GM21367 (cell line): Measurements from ENCODE around the gene LHFPL3.
"Not testable (repeated sequence)": the region's sequence is repeated elsewhere in the genome, so short reads cannot be mapped to it uniquely, and the experiment has no call there.

Experiments
- ATAC-seq: cut with Tn5 transposase; IDR thresholded peaks from one replicate; pipeline ENCODE4 v1.9.1; 2021; ENCODE audit not compliant: unreplicated experiment

LHFPL3 gene

DNA sequence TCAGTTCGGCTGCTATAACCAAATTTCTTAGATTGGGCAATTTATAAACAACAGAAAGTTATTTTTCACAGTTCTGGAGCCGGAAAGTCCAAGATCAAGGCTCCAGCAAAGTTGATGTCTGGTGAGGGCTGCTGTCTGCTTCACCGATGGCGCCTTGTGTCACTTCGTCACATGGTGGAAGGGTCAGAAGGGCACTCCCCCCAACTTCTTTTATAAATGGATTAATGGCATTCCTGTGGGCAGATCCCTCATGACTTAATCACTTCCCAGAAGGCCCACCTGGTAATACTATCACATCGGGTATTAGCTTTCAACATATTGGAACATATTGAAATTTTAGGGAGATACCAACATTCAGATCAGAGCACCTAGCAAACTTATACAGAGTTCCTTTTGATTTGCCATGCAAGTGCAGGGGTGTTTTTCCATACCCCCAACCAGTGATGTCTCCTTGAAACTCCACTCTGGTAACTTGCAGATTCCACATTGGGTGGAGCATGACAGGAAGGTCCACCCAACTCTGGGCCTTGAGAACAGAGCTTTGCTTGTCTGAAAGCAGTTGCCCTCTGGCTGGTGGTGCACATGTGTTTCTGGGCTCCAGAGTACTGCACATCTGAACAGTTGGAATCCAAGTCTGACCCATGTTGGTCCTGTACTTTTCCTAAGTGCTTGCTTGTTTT, 600.5 kb downstream of the LHFPL3 start:
- no peak for ATAC-seq

DNA sequence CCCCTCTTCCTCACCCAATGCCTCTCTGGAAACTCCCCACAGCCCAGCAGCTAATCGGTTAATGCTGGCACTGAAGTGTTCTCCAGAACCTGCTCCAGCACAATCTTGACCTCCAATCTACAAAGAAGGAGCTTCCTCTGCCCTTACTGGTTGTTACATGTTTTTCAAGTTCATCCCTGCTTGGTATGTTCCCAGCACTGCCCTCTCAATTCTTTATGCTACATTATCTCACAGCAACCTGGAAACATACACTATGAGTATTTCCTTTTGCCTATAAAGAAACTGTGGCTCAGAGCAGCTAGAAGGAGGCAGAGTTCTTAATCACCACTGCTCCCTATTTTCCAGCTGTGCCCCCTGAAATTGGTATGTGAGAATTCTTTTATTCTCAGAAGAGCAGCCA, 601.5 kb downstream of the LHFPL3 start:
- ATAC-seq = no peak

DNA sequence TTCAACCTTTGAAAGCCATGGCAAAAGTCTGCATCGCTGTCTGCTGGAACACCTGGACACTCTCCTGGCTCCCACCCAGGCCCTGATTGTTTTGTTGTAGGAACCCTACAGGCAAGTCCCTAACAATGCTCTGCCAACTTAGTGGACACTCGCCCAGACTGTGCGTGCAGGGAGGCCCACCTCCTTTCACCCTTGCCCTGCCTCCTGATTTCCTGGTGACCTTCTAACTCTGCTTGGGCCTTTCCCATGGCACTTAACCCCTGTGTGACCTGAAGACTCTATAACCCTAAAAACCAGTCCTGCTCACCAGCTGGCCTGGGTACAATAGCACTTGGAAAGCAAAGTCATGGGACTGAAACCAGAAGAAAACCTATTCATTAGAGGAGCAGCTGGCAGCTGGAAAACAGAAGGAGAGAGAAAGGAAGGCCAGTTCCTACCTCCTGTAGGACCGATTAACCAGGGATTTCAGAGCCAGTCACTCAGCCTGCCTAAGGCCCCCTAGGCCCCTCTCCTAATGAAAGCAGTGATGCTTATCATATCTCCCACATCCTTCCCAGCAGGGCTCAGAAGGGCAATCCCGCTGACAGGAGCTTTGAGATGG, 602.9 kb downstream of the LHFPL3 start:
- ATAC-seq = no peak

DNA sequence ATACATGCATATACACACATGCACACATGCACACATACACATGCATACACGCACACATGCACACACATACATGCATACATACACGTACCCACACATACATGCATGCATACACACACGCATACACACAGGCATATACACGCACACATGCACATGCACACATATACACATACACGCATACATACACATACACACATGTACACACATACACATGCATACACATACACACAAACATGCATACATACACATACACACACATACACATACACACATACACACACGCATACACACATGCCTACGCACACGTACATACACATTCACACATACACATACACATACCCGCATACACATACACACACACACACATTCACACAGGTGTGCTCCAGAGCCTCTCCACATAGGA, 604.6 kb downstream of the LHFPL3 start:
- ATAC-seq = no peak

DNA sequence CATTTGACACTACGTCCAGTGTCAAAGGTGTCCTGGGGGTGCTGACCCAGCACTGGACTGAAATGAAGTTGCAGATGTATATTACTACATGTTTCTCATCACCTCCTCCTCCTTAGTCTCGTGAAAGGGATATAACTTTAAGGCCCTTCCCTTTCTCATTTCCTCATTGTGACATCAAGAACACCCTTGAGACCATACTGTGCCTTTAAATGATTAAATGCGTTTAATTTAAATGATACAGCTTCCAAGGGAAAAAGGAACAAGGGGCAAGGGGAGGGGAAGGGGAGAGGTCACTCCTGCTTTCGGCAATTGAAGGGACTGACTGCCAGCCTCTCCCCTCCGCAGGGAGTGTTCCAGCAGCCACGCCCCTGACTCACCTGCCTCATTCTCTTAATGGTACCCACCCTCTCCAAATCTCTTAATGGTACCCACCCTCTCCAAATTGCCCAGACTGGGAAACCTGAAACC, 605.2 kb downstream of the LHFPL3 start:
- no peak for ATAC-seq

GRCh38 chr7:104934665-104935064, 606.3 kb downstream of the LHFPL3 start:
- ATAC-seq = no peak

DNA sequence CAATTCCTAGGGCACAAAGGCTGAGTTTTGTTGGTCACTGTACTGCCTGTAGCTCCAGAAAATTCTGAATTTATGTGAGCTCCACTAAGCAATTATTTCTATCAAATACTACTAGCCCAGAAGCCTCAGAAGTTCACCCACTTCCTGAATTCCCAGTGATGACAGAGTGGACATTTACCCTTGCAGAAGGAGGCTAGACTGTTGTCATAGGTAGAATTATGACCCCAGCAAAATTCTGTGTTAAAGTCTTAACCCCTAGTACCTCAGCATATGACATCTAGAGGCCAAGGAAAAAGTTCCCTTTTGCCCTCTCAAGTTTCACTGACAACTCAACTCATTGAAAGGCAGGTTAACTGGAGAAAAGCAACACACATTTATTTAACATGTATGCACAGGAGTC, 606.9 kb downstream of the LHFPL3 start:
- no peak for ATAC-seq

GRCh38 chr7:104936546-104936945, 608.1 kb downstream of the LHFPL3 start:
- ATAC-seq = no peak

GRCh38 chr7:104937489-104937888, 609.1 kb downstream of the LHFPL3 start:
- not testable (repeated sequence) for ATAC-seq

DNA sequence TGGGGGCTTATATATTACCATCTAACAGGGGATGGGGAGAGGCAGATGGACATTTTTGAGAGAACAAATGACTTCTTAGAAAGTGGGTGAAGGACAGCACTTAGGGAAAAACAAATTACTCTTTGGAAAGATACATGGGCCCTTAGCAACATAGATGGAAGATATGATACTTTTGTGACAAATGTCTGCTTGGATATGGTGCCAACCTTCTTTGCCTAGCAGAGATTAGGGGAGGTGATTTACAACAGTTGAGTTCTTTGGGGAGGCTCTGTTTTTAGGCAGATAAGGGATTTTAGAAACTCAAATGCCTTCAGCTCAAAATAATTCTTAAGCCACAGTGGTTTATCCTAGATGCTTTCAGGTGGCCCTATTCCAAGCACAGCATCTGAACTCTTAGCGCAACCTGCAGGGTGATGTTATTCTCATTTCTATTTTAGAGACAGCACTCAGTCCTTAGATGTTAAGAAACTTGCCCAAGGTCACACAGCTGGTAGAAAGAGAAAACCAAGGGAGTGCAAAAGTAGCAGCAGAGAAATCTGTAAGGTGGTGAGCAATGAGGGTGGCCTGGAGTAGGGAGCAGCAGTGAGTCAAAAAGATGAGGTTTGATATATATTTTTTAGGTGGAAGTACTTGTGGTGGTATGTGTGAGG, 610.5 kb downstream of the LHFPL3 start:
- ATAC-seq = no peak

DNA sequence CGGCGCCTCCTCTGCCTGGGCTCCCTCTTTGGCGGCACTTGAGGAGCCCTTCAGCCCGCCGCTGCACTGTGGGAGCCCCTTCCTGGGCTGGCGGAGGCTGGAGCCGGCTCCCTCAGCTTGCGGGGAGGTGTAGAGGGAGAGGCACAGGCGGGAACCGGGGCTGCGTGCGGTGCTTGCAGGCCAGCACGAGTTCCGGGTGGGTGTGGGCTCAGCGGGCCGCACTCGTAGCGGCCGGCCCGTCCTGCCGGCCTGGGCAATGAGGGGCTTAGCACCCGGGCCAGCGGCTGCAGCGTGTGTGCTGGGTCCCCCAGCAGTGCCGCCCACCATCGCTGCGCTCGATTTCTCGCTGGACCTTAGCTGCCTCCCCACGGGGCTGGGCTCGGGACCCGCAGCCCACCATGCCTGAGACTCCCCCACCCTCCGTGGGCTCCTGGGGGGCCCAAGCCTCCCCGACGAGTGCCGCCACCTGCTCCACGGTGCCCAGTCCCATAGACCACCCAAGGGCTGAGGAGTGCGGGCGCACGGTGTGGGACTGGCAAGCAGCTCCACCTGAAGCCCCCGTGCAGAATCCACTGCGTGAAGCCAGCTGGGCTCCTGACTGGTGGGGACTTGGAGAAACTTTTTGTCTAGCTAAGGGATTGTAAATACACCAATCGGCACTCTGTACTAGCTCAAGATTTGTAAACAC, 611.8 kb downstream of the LHFPL3 start:
- ATAC-seq = no peak

DNA sequence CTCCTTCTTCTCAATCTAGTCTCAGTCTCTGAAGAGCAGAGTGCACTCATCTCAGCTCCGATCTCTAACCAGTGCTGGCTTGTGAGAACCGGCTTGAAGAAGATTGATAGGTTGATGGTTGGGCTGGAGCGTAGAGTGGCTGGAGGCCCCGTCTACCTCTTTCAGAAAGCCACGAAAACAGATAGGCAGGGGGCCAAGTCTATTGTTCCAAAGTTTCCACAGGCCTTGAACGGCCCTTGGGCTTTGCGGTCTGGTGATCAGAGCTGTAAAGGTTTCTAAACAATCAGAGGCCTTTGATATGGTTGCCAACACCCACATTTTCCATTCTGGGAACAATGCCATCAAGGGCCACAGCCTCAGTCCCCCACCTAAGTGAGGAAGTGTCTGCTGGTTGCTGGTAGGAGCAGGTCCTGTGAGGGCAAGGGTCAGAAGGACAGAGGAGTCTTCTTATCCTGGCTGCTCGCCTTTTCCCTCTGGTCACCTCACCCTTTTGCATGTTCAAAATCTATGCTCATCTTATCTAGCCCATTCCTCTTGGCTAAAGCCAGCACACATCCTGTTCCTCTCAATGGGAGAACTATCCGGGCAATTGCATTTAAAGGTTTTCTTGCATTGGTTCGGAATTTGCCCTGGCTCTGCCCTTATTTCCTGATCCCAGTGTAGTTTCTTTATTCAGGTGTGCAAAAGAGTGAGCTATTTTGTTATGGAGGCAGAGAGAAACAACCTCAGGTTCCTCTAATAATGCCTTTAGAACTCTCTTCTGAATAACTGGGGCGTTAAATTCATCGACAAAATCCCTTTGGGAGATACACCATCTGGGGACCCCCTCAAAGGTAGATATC, 615.3 kb downstream of the LHFPL3 start:
- ATAC-seq = peak; percentile 35

DNA sequence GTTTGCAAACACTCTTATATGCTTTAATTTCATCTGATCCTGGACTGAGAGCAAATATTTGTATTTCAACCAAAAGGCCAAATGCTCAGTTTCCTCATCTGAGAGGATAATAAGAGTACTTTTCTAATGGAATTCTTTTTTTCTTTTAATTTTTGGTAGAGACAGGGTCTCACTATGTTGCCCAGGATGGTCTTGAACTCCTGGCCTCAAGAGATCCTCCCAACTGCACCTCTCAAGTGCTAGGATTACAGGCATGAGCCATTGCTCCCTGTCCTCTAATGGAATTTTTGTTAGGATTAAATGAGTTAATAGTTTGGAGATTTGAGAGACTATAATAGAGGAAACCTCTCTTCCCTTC, 617.2 kb downstream of the LHFPL3 start:
- ATAC-seq = no peak

DNA sequence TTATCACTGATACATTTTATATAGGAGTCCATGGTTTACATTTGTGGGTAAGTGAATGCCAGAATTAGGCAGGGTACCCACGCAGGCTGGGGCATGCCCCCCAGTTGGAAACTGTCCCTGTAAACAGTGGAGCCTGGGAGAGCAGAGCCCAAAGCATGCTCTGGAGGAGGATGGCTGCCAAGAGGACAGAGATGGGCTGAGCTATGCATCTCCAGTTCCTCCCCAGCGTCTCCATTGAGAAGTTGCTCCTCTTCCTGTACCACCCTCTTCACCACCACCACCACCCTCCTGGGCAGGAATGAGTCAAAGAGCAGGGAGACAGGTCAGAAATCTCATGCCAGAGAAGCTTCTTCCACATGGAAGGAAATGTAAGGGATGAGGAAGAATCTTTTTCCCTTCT, 617.9 kb downstream of the LHFPL3 start:
- no peak for ATAC-seq

GRCh38 chr7:104950006-104950405, 621.6 kb downstream of the LHFPL3 start:
- no peak for ATAC-seq

- no peak for ATAC-seq
Measured at GRCh38 chr7:104950754-104951153, 622.4 kb downstream of the LHFPL3 start.

DNA sequence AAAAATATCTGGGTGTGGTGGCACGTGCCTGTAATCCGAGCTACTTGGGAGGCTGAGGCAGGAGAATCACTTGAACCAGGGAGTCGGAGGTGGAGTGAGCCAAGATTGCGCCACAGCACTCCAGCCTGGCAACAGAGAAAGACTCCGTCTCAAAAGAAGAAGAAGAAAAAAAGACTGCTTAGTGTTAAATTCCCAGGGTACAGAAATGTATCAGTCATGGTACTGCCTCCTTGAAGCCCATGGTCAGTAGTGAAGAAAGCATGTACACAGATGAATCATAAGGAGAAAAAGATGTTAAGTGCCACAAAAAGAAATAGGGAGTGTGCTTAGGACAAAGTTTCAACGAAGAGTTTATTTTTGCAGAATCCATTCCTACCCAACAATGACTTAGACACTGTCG, 623.1 kb downstream of the LHFPL3 start:
- ATAC-seq = no peak

- ATAC-seq = no peak
Measured at GRCh38 chr7:104955276-104955675, 626.9 kb downstream of the LHFPL3 start.
